Stimulated activated CD8-positive, alpha-beta memory T cell treated with anti-CD3 and anti-CD28 coated beads, Interleukin-2, amount 100 ng/mL, for 1 hour (primary cell): Measurements from ENCODE around the gene SMAD3.

Source experiments
- DNase-seq, 2 donors: peaks; one replicate each; pipeline ENCODE4 v3.0.0-alpha.2; 2020; ENCODE audit warnings: low read depth in 2 of 2

Gene SMAD3

DNA sequence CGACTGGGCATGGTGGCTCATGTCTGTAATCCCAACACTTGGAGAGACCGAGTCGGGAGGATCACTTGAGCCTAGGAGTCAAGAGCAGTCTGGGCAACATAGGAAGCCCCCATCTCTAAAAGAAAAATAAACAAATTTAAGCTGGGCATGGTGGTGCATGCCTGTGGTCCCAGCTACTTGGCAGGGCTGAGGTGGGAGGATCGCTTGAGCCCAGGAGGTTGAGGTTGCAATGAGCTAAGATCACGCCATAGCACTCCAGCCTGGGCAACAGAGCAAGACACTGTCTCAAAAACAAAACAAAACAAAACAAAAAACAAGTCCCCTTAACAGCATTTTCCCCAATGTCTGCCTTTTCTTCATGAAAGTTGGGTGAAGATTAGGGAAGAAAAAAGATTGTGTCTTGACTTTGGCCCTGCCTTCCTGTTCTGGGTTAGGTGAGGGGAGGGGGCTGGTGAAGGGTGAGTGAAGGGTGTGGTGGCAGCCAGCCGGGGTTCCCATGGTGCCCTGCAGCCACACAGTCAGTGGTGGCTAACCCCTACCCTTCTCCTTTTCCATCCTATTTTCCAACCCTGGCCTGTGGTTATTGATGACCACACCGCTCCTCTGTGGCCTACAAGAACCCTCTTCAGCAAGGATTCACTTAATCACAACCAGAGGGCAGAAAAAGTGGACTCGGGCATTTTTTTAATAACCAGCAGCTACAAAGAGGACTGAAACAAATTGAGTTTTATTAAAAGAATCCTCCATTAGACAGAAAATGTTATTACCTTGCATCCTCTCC lies 28.4 kb upstream of the SMAD3 start:
- DNase-seq, result no peak

- DNase-seq, result no peak
Observed at GRCh38 chr15:67037694-67038093, 27.7 kb upstream of the SMAD3 start.

DNA sequence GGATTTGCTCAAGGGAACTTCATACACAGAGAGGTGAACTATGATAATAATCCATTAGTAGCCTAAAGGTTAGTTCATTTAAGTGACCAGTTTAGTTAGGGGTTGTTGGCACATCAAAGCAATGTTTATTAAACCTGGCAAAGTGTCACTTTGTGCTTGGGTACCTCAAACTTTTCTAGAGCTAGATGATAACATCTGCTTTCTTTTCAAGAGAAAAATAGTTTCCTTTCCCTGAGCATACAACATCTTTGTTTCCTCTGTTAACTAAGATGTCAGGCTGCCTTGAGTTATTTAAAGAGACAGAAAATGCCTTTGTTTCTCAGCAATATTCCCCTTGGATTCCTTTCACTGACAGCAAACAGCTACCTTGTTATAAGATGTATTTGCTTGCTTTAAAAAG lies 26.7 kb upstream of the SMAD3 start:
- no peak for DNase-seq

GRCh38 chr15:67039384-67040075 lies 25.9 kb upstream of the SMAD3 start:
- DNase-seq, result no peak

- DNase-seq, result no peak
Observed at GRCh38 chr15:67040277-67040676, 25.1 kb upstream of the SMAD3 start.

DNA sequence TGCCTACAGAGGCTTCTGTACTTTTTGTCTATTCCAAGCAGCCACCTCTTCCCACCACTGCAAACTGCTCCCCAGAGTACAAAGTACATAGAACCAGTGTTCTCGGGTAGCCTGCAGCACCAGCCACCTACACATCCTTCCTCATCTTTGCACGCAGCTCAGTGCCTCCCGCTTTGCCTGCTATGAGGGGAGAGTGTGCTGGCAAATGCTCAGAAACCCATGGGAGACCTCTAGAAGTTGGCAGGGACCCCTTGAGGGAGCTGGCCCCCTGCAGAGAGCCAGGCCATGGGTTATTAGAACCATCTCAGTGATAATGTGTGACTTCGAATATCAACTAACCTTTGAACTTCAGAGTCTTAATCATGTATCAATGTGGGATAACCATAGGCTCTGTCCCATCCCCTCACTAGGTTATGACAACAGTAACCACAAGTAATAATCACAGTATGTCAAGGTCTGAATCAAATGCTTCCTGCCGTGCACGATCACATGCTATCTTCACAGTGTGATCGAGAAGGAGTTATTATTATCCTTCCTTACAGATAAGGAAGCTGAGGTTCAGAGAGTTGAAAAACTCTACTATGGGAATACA lies 22.8 kb upstream of the SMAD3 start:
- DNase-seq, result no peak

- DNase-seq, result no peak
Observed at GRCh38 chr15:67043939-67044771, 21.2 kb upstream of the SMAD3 start.

- no peak for DNase-seq
Observed at GRCh38 chr15:67047149-67047661, 18.2 kb upstream of the SMAD3 start.

GRCh38 chr15:67048281-67049279 lies 16.8 kb upstream of the SMAD3 start:
- no peak for DNase-seq

DNA sequence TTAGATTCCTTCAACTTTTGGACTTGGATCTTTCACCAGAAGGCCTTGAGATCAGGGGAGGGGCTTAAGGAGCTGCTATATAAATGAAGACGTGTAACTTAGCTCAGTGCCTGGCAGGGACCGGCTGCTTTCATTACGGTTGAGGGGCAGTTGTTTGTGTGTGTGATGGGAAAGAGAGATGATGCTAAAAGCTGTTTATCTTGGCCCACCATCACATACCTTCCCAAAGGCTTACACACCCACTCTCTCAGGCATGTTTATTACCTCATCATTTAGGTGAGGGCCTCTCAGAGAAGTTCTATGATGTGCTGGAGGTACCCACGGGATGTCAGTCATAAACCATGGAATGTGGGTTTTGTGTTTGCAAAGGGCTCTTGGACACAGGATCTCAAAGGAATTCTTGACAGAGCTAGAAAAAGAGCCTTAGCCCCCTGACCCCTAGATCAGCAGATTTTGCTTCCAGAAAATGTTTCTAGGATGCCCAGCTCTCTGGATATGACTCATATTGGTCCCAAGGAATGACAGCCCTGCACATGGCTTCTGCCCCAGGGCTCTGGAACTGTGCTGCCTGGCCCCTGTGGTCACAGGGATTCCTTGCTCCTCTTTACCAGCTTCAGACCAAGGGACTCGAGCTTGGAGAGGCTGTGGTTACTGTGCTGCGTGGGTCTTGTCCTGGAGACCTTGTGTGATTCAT lies 15.9 kb upstream of the SMAD3 start:
- no peak for DNase-seq

GRCh38 chr15:67050062-67050461 lies 15.3 kb upstream of the SMAD3 start:
- DNase-seq, result no peak

- DNase-seq, result no peak
Observed at GRCh38 chr15:67050522-67051087, 14.8 kb upstream of the SMAD3 start.

GRCh38 chr15:67051088-67052045 lies 14.0 kb upstream of the SMAD3 start:
- no peak for DNase-seq

GRCh38 chr15:67054676-67055075 lies 10.7 kb upstream of the SMAD3 start:
- no peak for DNase-seq

GRCh38 chr15:67059127-67059553 lies 6.3 kb upstream of the SMAD3 start:
- DNase-seq, result no peak

- no peak for DNase-seq
Observed at GRCh38 chr15:67061811-67062368, 3.5 kb upstream of the SMAD3 start.

DNA sequence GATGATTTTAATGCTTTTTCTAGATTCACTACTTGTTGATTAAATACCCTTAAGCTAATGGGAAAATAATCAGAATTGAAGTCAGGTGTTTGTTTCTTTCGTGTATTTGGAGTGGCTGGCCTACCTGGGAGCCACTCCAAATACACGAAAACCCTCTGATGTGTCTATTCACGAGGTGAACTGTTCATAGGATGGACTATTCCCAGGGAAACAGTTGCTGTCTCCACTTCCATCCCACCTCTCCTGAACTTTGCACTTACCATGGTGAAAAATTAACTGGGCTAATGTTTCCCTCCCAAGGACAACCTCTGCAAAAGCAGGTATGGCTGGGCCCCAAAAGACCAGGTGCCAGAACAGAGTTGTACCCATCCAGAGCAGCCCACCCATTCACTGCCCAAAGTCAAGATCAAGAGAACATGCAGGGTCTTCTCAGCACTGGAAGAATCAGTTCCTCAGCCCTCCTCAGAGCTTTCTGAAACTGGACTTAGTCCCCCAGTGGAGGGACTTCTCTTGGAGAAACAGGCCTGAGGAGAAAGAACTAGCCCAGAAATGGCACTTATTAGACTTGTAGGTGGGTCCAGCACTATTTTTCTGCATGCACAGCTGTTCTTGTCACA lies 2.9 kb upstream of the SMAD3 start:
- no peak for DNase-seq
